Mucosa of rectum (tissue), 2 donors: ENCODE measurements around the gene RUVBL1.

Experiments used
- H3K27ac ChIP-seq, 2 donors: one replicate each; pipeline ENCODE4 v1.7.0; 2013; ENCODE audit warnings: inconsistent platforms in 2 of 2, low read depth in 2 of 2, low read length in 2 of 2
- H3K27me3 ChIP-seq, 2 donors: one replicate each; pipeline ENCODE4 v1.7.0; 2013; ENCODE audit warnings: low read length in 2 of 2; ENCODE audit not compliant: control insufficient read depth in 2 of 2, insufficient read depth in 2 of 2
- H3K36me3 ChIP-seq, 2 donors: one replicate each; pipeline ENCODE4 v1.7.0; 2013; ENCODE audit warnings: low read length in 2 of 2; ENCODE audit not compliant: control insufficient read depth in 2 of 2, insufficient read depth in 2 of 2
- H3K4me1 ChIP-seq, 2 donors: one replicate each; pipeline ENCODE4 v1.7.0; 2013; ENCODE audit warnings: low read length in 2 of 2, mild to moderate bottlenecking in 1 of 2; ENCODE audit not compliant: control insufficient read depth in 2 of 2, insufficient read depth in 2 of 2
- H3K4me3 ChIP-seq, 2 donors: one replicate each; pipeline ENCODE4 v1.7.0; 2013; ENCODE audit warnings: low read length in 2 of 2
- H3K9ac ChIP-seq, 2 donors: one replicate each; pipeline ENCODE4 v1.7.0; 2013; ENCODE audit warnings: low read length in 2 of 2, low read depth in 1 of 2, mild to moderate bottlenecking in 1 of 2
- H3K9me3 ChIP-seq, 2 donors: one replicate each; pipeline ENCODE4 v1.7.0; 2013; ENCODE audit warnings: low read length in 2 of 2; ENCODE audit not compliant: control insufficient read depth in 2 of 2
- donor health status: healthy.
- donor health status: Normal muscosa, but diverticular disease.

The RUVBL1 gene

DNA sequence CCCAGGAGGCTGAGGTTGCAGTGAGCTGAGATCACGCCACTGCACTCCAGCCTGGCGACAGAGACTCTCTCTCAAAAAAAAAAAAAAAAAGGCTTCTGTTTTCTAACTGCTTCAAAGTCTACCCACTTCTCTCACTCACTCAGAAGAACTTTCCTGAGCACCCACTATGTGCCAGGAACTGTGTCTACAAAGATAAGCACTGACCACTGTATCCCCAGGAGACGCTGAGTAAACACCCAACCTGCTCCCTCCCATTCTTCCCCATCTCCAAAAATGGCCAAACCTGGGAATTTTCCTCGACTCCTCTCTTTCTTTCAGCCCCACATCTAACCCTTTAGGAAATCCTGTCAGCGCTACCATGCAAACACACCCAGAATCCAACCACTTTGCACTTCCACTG lies 12.5 kb downstream of the RUVBL1 start:
- H3K27me3 ChIP-seq: no peaks in the 10 kb centered on the region
- H3K9me3 ChIP-seq: no peaks in the 10 kb centered on the region
- H3K4me3 ChIP-seq: no peak overlapping the region
- no peak overlapping the region for H3K27ac ChIP-seq
- no peaks in the 10 kb centered on the region for H3K4me1 ChIP-seq
- H3K36me3 ChIP-seq: peaks cover 12 to 22% of the 10 kb centered on the region in 2 donors
- H3K9ac ChIP-seq: no peak overlapping the region

DNA sequence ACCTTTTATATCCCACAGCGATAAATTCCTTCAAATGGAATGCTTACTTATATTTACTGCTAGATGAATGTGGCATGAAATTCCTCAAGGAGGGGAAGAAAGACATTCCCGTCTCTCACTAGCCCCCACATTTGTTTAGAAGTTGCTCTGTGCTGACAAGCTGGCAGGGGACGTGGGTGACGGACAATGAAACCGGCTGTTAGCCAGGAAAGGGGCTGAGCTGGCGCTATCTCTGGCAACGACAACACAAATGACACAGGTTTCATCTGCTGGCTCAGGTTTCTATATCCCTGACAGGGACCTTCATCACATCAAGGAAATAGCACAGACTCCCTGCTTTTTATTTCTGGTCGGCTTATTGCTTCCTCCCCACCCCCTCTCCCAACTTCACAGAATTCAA lies 15.8 kb downstream of the RUVBL1 start:
- H3K9ac ChIP-seq: no peak overlapping the region
- no peak overlapping the region for H3K27ac ChIP-seq
- no peak overlapping the region for H3K4me3 ChIP-seq
- no peaks in the 10 kb centered on the region for H3K27me3 ChIP-seq
- no peaks in the 10 kb centered on the region for H3K9me3 ChIP-seq
- H3K36me3 ChIP-seq: peaks cover 14 to 32% of the 10 kb centered on the region in 2 donors
- H3K4me1 ChIP-seq: no peaks in the 10 kb centered on the region

DNA sequence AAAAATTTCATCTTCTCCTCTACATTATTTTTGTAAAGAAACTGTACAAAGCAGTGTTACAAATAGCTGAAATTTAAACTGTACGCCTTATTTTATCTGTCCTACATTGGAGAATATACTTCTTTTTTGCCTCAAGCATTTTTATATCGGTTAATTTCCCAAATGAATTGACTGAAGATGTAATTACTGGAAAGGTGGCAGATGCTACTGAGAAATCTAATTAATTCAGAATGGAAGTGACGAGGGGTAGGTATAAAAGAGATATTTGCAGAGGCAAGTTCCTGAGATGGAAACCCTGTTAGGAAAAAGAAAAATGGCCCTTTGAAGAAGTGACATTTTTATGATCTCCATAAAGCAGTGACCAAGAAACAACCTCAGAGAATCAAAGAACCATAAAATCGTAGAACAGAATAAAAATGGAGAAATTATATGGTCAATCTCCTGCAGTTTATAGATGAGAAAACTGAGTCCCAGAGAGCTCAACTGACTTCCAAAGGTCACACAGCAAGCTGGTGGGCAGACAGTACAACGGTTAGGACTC lies 20.4 kb downstream of the RUVBL1 start:
- Histone ChIP-seq H3K9me3 (no peaks in the 10 kb centered on the region), H3K27ac (no peak overlapping the region), H3K4me3 (no peak overlapping the region), H3K36me3 (peaks cover 17 to 38% of the 10 kb centered on the region in 2 donors), H3K4me1 (peaks cover 0 to 2% of the 10 kb centered on the region in 2 donors), H3K9ac (no peak overlapping the region), H3K27me3 (no peaks in the 10 kb centered on the region)

DNA sequence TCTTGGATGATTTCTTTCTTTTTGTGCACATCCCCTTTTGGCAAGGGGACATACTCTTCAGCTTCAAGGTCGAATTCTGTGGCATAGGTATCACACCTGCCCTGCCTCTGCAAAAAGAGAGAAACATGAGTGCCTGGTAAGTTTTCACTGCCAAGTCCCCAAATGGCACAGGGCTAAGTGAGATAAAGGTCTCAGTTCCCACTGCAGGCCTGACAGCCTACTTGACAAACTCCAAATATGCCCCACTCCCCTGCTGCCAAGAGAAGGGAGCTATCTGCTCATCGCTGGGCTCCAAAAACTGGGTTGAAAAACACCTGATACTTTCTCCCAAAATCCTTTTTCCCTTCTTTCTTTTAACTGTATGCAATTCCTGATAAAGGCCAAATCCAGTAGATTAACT lies 23.0 kb downstream of the RUVBL1 start:
- no peak overlapping the region for H3K4me3 ChIP-seq
- peaks cover 0 to 3% of the 10 kb centered on the region in 2 donors for H3K4me1 ChIP-seq
- H3K9me3 ChIP-seq: no peaks in the 10 kb centered on the region
- peaks cover 17 to 46% of the 10 kb centered on the region in 2 donors for H3K36me3 ChIP-seq
- no peaks in the 10 kb centered on the region for H3K27me3 ChIP-seq
- no peak overlapping the region for H3K27ac ChIP-seq
- no peak overlapping the region for H3K9ac ChIP-seq

DNA sequence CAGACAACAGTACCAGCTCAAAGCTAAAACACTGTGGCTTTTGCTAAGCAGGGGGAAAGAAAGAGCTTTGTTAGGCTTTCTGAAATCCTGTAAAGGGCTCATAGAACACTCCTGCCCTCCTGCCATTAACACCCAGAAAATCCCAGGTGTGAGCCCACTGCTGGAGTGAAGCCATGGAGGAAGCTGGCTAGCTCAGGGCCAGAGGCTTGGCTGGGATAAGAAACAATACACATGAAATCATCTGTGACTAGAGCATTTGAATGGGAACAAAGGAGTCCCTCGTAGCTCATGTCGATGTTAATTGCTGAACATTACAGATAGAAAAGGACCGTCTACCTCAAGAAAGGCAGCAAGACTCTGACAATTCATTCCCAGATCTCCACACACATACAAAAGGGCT lies 23.5 kb downstream of the RUVBL1 start:
- H3K9ac ChIP-seq: no peak overlapping the region
- H3K27me3 ChIP-seq: no peaks in the 10 kb centered on the region
- H3K9me3 ChIP-seq: no peaks in the 10 kb centered on the region
- H3K4me1 ChIP-seq: peaks cover 0 to 3% of the 10 kb centered on the region in 2 donors
- H3K4me3 ChIP-seq: no peak overlapping the region
- H3K27ac ChIP-seq: no peak overlapping the region
- H3K36me3 ChIP-seq: peaks cover 17 to 46% of the 10 kb centered on the region in 2 donors

DNA sequence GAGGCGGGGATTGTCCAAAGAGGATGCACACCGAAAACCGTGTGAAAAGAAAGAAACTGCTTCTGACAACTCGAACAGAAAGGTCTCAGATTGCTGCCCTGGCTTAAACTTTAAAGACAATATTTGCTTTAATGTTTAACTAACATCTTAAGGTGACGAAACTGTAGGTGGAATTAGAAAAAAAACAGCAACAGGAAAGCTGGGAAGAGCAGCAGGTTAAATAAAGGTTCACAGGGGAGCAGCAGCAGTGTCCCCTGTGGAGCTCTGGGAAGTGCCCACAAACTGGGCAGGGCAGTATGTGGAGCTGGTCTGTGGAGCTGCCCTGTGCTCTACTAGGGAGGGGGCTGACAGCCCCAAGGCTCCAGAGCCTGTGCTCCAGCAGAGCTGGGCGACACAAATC lies 25.4 kb downstream of the RUVBL1 start:
- peaks cover 0 to 3% of the 10 kb centered on the region in 2 donors for H3K4me1 ChIP-seq
- H3K9ac ChIP-seq: no peak overlapping the region
- no peaks in the 10 kb centered on the region for H3K9me3 ChIP-seq
- H3K4me3 ChIP-seq: no peak overlapping the region
- H3K27me3 ChIP-seq: no peaks in the 10 kb centered on the region
- no peak overlapping the region for H3K27ac ChIP-seq
- peaks cover 19 to 41% of the 10 kb centered on the region in 2 donors for H3K36me3 ChIP-seq

DNA sequence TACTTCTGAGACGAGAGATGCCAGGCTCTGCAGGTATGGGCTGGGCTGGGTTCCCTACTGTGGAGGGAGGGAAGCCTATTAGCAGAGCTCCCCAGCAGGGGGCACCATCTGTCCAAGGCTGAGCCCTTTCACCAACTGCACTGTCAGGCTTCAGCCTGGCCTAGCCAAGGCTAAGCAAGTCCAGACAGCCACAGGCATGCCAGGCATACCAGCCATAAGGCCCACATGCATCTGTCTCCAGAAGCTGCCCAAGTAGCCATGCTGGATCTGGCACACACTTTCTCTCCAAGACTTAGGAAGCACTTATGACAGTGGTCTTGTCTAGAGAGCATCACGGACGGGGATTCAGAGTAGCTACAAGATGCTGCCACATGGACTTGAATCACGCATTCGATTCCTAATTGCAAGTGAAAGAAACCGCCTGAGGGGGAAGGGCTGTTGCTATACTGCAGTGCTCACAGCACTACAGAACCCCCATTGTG lies 28.3 kb downstream of the RUVBL1 start:
- no peak overlapping the region for H3K4me3 ChIP-seq
- H3K27ac ChIP-seq: no peak overlapping the region

DNA sequence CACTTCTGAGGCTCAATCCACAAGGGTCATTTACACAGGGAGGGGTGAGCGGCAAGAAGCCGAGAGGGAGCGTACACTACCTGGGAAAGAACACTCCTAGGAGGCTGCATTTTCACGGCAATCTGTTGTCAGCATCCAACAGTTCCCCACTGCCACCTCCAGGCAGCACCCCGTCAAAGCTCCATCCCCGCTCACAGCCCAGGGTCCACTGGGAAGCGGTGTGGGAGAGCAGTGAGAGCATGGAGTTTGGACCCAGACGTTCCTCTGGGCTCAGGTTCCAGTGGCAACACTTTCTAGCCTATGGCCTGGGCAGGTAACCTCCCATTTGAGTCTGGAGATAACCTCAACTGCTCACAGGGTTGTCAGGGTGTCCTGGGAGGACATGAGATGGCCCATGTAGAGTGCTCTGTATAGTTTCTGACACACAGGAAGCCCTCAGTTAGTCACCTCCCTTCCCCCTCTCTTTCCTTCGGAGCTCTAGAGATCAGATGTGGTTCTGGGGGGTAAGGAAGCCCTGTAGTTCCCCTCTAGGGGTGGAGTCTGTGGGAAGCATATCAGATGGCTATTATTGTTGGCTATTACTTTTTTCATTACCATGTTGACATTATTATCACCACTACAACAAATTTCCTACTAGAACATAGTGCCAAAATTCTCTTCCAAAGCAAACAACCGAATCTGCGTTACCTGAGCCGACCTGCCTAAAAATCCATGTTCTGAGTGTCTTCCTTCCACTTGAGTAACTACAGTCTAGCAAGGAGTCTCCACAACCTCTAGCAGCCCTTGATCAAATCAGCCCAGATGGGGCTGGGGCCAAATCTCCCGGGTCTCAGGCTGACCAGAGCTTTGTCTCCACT lies 29.1 kb downstream of the RUVBL1 start:
- H3K36me3 ChIP-seq: peaks cover 17 to 34% of the 10 kb centered on the region in 2 donors
- H3K4me1 ChIP-seq: peaks cover 0 to 3% of the 10 kb centered on the region in 2 donors
- H3K4me3 ChIP-seq: no peak overlapping the region
- no peak overlapping the region for H3K27ac ChIP-seq
- no peak overlapping the region for H3K9ac ChIP-seq
- no peaks in the 10 kb centered on the region for H3K27me3 ChIP-seq
- H3K9me3 ChIP-seq: no peaks in the 10 kb centered on the region

More for the DNA sequence above, 28.3 kb downstream of the RUVBL1 start:
- Histone ChIP-seq H3K9me3 (no peaks in the 10 kb centered on the region), H3K4me1 (peaks cover 0 to 3% of the 10 kb centered on the region in 2 donors), H3K36me3 (peaks cover 17 to 37% of the 10 kb centered on the region in 2 donors), H3K9ac (no peak overlapping the region), H3K27me3 (no peaks in the 10 kb centered on the region)

DNA sequence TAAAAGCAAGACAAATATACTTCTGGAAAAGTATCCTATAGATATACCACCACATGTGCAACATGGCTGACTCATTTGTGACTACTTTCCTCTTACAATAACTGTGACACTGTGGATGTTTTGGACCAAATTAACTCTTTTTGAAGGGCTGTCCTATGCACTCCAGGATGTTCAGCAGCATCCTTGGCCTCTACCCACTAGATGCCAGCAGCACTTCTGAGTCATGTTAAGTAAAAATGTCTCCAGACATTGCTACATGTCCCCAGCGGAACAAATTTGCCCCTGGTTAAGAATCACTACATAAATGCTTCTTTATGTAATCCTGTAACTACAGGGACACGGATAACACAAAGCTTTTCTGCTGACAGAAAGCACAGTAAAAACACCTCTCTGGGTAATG lies 32.0 kb downstream of the RUVBL1 start:
- no peaks in the 10 kb centered on the region for H3K27me3 ChIP-seq
- peaks cover 10 to 20% of the 10 kb centered on the region in 2 donors for H3K36me3 ChIP-seq
- no peak overlapping the region for H3K4me3 ChIP-seq
- H3K9ac ChIP-seq: no peak overlapping the region
- H3K9me3 ChIP-seq: no peaks in the 10 kb centered on the region
- H3K27ac ChIP-seq: no peak overlapping the region
- no peaks in the 10 kb centered on the region for H3K4me1 ChIP-seq

DNA sequence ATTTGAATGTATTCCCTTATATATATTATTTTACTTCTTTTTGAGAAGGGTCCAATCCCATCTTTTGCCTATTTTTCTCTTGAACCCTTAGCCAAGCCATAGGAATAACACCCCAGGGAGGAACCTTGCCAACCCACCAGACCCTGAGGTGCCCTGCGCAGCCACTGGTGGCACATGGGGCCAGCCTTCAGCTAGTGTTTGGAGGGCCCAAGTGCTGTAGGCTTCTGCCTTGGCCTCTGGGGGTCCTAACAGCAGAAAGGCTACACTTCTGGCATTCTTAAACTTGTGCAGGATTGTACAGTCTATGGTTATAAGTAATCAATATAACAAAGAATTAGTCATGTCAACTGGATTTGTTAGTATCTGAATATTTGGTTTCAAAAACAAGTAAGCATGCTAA lies 34.5 kb downstream of the RUVBL1 start:
- peaks cover 16 to 17% of the 10 kb centered on the region in 2 donors for H3K36me3 ChIP-seq
- H3K4me1 ChIP-seq: peaks cover 3 to 4% of the 10 kb centered on the region in 2 donors
- H3K9ac ChIP-seq: no peak overlapping the region
- no peak overlapping the region for H3K4me3 ChIP-seq
- no peak overlapping the region for H3K27ac ChIP-seq
- no peaks in the 10 kb centered on the region for H3K27me3 ChIP-seq
- H3K9me3 ChIP-seq: no peaks in the 10 kb centered on the region
